Measurements from ENCODE around the gene VEZT.
A peak's percentile ranks its signal among the peaks of the same experiment; 100 is the strongest.
"Not testable (repeated sequence)": the region's sequence is repeated elsewhere in the genome, so short reads cannot be mapped to it uniquely, and the experiment has no call there.

Gene VEZT, protein sequence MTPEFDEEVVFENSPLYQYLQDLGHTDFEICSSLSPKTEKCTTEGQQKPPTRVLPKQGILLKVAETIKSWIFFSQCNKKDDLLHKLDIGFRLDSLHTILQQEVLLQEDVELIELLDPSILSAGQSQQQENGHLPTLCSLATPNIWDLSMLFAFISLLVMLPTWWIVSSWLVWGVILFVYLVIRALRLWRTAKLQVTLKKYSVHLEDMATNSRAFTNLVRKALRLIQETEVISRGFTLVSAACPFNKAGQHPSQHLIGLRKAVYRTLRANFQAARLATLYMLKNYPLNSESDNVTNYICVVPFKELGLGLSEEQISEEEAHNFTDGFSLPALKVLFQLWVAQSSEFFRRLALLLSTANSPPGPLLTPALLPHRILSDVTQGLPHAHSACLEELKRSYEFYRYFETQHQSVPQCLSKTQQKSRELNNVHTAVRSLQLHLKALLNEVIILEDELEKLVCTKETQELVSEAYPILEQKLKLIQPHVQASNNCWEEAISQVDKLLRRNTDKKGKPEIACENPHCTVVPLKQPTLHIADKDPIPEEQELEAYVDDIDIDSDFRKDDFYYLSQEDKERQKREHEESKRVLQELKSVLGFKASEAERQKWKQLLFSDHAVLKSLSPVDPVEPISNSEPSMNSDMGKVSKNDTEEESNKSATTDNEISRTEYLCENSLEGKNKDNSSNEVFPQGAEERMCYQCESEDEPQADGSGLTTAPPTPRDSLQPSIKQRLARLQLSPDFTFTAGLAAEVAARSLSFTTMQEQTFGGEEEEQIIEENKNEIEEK

GRCh38 chr12:95217377-95218149, at the start of gene VEZT, which contains the start of gene FGD6:
VEZT (plus strand) TSS chr12:95217807; CDS start chr12:95217851, 44 bp downstream.
FGD6 (minus strand) TSS chr12:95217467; CDS start chr12:95217240, 227 bp downstream.
- peak; percentile 100 for DNase-seq

GRCh38 chr12:95168746-95169145, 48.9 kb upstream of the VEZT start:
- no peak for DNase-seq

DNA sequence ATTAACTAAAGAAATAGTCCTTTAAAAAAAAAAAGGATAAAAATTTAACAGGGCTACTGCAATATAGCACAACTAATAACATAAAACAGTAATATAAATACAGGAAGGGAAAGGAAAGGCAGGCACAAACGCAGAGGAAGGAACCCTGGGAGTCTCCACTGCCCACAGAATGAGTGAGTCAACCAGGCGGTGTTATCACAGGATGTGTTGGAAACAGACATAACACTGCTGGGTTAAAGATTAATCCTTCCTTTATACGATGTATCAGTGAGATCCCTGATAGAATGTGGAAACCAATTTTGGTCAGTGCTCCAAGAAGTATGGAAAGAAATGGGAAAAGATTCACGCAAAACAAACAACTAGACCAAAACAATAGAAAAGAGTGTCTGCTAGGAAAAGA, 48.2 kb upstream of the VEZT start:
- DNase-seq, result peak; percentile 88

GRCh38 chr12:95173392-95174251, 44.0 kb upstream of the VEZT start:
- no peak for DNase-seq

GRCh38 chr12:95177201-95177768, 40.3 kb upstream of the VEZT start:
- no peak for DNase-seq

DNA sequence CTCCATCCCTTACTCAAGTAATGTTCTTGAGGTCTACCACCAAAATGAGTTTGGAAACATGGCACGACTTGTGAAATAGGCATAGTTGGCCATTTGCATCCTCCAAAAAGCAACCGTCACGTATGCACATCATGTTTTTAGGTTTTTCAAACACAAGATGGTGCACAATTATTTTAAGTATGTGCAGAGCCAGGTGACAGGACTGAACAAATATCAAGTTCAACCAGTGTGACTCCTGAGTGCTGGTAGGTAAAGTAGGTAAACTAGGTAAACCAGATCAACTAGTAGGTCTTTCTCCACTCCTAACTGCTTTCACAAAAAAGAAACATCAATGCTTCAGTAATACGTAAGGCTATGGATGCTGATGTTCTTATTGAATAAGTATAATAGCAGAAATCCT, 39.5 kb upstream of the VEZT start:
- no peak for DNase-seq

DNA sequence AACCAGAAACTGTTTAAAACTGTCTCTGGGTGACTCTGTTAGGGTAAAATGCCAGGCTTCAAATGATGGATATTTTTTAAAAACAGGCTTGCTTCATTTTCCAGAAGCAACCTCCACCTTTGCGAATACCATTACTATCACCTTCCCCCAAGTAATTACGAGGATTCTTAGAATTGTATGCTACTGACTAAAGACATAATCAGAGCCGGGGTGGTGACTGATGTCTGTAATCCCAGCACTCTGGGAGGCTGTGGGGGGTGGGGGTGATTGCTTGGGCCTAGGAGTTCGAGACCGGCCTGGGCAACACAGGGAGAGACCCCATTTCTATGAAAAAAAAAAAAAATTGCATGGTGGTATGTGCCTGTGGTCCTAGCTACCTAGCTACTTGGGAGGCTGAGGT, 38.6 kb upstream of the VEZT start:
- no peak for DNase-seq

DNA sequence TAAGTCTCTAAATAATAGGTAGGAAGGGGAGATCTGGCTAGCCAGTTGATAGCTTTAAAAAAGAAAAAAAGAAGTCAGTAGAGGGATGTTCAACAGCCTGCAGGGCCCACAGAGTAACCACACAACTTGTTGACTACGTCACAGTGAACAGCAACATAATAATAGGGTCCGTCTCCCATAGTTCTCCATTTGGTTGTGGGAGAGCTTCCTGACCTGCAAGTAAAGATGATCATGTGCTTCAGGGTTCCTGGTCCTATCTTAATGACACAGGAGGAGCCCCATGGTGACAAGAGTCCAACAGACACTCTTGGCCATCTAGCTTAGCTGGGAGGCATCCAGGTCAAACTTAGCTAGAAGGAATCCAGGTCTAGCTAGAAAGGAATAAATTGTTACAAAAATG, 36.5 kb upstream of the VEZT start:
- peak; percentile 47 for DNase-seq

- no peak for DNase-seq
These were observed 34.7 kb upstream of the VEZT start for GRCh38 chr12:95182868-95183415.

- peak; percentile 75 for DNase-seq
These were observed 33.5 kb upstream of the VEZT start for GRCh38 chr12:95184121-95184520.

DNA sequence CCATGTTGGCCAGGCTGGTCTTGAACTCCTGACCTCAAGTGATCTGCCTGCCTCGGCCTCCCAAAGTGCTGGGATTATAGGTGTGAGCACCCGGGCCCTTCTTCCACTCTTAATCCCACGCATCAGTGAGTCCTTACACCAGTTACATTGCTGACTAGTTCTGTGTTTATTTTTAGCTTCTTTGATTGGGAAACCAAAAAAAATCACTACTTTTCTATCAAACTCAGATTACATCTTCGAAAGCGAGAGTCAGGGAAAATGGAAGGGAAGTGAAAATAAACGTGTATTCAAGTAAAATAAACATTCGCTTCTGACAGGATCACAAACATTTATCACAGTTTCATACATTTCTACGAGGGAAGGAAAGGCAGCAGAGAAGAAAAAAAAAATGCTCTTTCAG, 32.5 kb upstream of the VEZT start:
- DNase-seq, result peak; percentile 84

DNA sequence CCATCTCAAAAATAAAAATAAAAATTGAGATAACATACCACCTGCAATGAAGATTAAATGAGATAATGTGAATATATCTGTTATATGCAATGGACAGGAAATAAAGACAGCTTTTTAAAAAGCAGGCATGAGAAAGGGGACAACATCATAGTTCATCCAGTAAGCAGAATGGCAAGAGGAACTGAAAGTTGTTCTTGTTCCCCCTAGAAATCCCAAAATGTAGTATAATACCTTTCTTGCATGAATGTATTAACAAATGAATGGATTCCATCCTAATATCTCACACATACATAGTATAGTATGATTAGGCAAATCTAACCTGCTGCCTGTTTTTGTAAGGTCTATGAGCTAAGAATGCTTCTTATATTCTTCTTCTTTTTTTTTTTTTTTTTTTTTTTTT, 31.8 kb upstream of the VEZT start:
- DNase-seq, result peak; percentile 85

- peak; percentile 66 for DNase-seq
These were observed 29.7 kb upstream of the VEZT start for GRCh38 chr12:95187865-95188415.

DNA sequence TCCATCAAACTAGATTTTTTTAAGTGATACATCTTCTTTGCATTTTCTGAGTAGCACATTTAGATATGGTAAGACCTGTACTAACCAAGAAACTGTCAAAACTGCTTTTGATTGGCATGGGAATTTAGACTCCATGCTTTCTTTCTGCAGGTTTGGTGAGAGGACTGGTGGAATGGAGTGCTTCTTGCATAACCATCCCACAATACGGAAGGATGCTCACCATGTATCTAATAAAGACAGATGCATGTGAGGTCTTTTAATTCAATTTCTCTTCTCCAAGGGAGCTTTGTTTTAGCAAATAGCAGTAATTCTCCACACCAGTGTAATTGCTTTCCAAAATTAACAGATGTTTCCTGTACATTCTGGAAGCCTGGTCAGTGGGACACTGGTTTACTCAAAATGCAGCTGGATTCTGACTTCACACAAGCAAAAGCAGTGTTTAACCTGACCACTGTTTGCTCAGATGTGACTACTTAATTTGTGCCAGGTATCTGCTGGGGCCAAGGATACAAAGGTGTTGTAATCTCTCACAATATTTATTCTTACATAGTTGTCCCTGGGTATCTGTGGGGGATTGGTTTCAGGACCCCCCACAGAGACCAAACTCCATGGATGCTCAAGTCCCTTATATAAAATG, 26.4 kb upstream of the VEZT start:
- no peak for DNase-seq

GRCh38 chr12:95192271-95192670, 25.3 kb upstream of the VEZT start:
- DNase-seq, result no peak

- DNase-seq, result no peak
These were observed 24.5 kb upstream of the VEZT start for GRCh38 chr12:95193139-95193538.

GRCh38 chr12:95195122-95195521, 22.5 kb upstream of the VEZT start:
- no peak for DNase-seq

DNA sequence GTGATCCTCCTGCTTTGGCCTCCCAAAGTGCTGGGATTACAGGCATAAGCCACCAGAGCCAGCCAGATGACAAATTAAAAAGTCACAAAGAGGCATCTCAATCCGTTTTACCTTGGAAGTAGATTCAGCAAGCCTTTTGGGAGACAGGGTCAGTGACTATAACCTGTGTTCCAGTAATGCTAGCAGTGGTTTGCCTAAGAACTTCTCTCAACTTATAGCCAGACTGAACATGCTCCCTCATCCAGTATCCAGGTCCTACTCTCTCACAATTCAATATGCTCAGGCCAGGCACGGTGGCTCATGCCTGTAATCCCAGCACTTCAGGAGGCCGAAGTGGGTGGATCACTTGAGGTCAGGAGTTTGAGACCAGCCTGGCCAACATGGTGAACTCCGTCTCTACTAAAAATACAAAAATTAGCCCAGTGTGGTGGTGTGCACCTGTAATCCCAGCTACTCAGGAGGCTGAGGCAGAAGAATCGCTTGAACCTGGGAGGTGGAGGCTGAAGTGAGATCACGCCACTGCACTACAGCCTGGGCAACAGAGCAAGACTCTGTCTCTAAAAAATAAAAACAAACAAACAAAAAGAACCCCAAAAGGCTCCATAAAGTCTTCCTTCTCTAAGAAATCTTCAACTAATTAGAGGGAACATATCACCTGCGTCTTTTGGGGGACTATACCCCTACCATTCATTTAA, 20.6 kb upstream of the VEZT start:
- DNase-seq, result not testable (repeated sequence)

GRCh38 chr12:95197636-95198035, 20.0 kb upstream of the VEZT start:
- no peak for DNase-seq

GRCh38 chr12:95198914-95199313, 18.7 kb upstream of the VEZT start:
- peak; percentile 89 for DNase-seq
